ENCODE measurements around the gene NOL6.
A peak's percentile ranks its signal among the peaks of the same experiment; 100 is the strongest.
"Not testable (repeated sequence)": the region's sequence is repeated elsewhere in the genome, so short reads cannot be mapped to it uniquely, and the experiment has no call there.

The NOL6 gene

GRCh38 chr9:33429256-33429985, 44.3 kb downstream of the NOL6 start:
- no peak for DNase-seq

DNA sequence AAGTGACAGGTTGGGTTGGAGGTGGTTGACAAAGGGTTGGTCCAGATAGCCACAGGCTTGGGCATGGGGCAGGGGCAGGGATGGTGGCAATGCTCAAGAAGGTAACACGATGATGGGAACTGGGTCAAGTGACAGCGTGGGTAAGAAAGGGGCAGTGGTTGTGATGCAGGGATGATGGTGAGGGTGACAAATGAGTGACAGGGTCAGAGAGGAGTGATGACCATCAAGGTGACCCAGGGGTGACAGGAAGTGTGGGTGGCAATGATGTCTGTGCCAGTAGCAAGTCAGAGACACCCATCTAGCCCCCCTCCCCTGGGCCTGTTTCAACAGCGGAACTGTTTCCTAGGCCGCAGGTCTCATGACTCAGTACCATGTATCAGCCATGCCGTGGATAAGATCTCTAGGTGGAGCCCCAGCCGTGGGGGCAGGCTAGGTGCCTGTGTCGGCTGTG, 46.9 kb downstream of the NOL6 start:
- no peak for DNase-seq

- no peak for DNase-seq
Observed at GRCh38 chr9:33425128-33425533, 48.6 kb downstream of the NOL6 start.

- DNase-seq = not testable (repeated sequence)
Observed at GRCh38 chr9:33424492-33424891, 49.2 kb downstream of the NOL6 start.

DNA sequence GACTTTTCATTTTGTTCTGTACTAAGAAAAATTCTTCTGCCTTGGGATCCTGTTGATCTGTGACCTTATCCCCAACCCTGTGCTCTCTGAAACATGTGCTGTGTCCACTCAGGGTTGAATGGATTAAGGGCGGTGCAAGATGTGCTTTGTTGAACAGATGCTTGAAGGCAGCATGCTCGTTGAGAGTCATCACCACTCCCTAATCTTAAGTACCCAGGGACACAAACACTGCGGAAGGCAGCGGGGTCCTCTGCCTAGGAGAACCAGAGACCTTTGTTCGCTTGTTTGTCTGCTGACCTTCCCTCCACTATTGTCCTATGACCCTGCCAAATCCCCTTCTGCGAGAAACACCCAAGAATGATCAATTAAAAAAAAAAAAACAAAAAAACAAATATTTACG, 49.7 kb downstream of the NOL6 start:
- not testable (repeated sequence) for DNase-seq

- DNase-seq = no peak
Observed at GRCh38 chr9:33419708-33420303, 53.9 kb downstream of the NOL6 start.

DNA sequence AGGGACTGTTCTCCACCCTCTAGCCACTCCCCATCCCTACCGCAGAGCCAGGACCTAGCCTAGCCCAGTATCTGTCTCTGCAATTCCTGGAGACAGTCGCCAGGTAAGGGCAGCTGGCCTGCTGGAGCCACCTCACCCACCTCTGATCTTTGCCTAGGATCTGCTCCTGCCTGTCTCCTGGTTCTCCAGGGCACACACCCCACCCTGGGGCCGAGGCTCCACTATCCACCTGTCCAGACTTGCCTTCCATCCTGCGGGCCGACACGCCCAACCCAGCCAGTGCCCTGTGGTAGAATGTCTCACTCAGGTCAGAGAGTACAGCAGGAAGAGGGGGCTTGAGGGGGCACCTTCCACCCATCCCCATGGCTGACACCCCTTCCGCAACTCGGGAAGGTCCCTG, 55.6 kb downstream of the NOL6 start:
- DNase-seq = no peak

GRCh38 chr9:33416996-33417395, 56.7 kb downstream of the NOL6 start:
- peak; percentile 21 for DNase-seq

DNA sequence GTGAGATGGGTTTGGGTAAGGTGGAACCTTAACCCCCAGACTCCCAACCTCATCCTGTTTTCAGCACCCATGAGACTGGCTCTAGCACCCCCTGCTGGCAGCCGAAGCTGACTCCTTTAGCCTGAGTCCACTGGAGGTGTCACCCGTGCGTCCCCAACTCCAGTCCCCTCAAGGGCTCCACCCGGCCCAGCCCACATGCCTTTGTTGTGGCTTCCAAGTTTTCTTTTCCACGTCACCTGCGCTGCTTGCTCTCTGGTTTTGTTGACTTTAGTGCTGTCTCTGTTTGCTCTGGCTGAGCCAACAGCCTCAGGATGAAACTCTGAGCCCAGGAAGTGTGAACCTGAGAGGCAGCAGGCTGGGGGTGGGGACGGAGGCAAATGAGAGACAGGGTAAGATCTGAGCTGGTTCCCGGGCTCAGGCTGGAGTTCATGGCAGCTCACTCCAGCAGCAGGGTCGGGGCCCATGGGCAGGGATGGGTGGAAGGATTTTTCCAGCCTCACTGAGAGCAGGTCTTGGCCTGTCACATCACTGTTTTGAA, 58.2 kb downstream of the NOL6 start:
- DNase-seq = peak; percentile 78

DNA sequence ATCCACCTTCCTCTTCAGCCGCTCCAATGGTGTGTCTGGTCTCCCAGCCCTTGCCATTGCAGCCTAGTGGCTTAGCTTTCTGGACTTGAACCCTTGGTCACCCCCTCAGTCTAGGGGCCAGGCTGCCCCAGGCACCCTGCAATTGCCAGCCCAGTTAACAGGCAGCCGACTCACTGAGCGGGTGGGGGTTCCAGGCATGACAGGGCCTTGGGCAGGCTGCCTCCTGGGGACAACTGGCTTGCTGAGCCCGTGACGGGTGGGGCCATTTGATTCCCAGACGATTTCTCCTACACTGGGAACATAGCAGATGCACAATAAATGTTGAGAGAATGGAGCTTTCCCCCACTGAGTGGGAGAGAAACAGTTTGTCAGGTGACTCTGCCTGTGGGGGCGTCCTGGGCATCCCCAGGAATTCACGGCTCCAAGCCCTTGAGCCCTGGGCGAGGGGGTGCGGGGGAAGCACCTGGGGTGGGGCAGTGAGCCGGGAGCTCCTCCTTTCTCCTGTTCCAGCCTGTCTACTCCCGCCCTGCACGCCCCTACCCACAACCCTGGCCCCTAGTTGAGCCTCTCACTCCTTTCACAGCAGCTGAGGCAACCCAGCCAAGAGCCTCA, 58.7 kb downstream of the NOL6 start:
- no peak for DNase-seq

- DNase-seq = no peak
Observed at GRCh38 chr9:33414268-33414667, 59.5 kb downstream of the NOL6 start.

Data from activated CD4-positive, alpha-beta T cell treated with anti-CD3 and anti-CD28 coated beads for 1 hour (primary cell).